ENCODE results near the gene WDFY3. TPM values are rescaled to one million over a fixed set of nuclear protein-coding genes. Genes with fewer than 3 reads are reported as not detected.

Gene WDFY3
- total RNA-seq, result 355 TPM

GRCh38 chr4:84966382-84967242, at the start of gene WDFY3:
TSS of gene WDFY3 (minus strand) at chr4:84966690. CDS start at chr4:84860591, 106,099 bp downstream.

Small RNA genes lying within 50 kb of the gene (small RNA-seq; reads per million reads assigned to genes)
- gene RN7SL552P (ENCODE audit: low replicate concordance) (not detected), gene RNU6-469P (ENCODE audit: low replicate concordance) (not detected)

Measured in parietal lobe (tissue), 2 donors.